CD14-positive monocyte (primary cell): Measurements from ENCODE around the gene KDELR1. TPM values are rescaled to one million over a fixed set of nuclear protein-coding genes. Genes with fewer than 3 reads are reported as not detected.

Experiments
- DNase-seq, 3 donors: peaks; one replicate each; pipeline ENCODE4 v3.0.0-alpha.2; 2011 to 2022
- H2AFZ ChIP-seq: 2 replicates; pipeline ENCODE4 v1.6.0; 2012; ENCODE audit warnings: mild to moderate bottlenecking, low read depth, low read length, inconsistent platforms; ENCODE audit not compliant: insufficient read depth, poor library complexity, severe bottlenecking
- H3K27ac ChIP-seq, 2 donors: 1 replicate in 1 of 2; 2 replicates in 1 of 2; pipeline ENCODE4 v1.5.1; 2012 to 2013; ENCODE audit warnings: low read length in 2 of 2, control low read depth in 1 of 2, inconsistent platforms in 1 of 2, low read depth in 1 of 2, mild to moderate bottlenecking in 1 of 2
- H3K27me3 ChIP-seq, 2 donors: one replicate each; pipeline versions ENCODE4 v1.6.0 to v1.6.1; 2011 to 2013; ENCODE audit warnings: low read length in 2 of 2; ENCODE audit not compliant: control insufficient read depth in 2 of 2, insufficient read depth in 2 of 2
- H3K36me3 ChIP-seq, 2 donors: replicated peaks in 1 of 2; 1 replicate in 1 of 2; 2 replicates in 1 of 2; pipeline versions ENCODE4 v1.5.1 to v1.6.1; 2012 to 2013; ENCODE audit warnings: low read length in 2 of 2, control low read depth in 1 of 2, inconsistent platforms in 1 of 2, mild to moderate bottlenecking in 1 of 2; ENCODE audit not compliant: insufficient read depth in 2 of 2, control insufficient read depth in 1 of 2
- H3K4me1 ChIP-seq, 2 donors: 1 replicate in 1 of 2; 2 replicates in 1 of 2; pipeline versions ENCODE4 v1.5.1 to v1.6.1; 2012 to 2013; ENCODE audit warnings: low read length in 2 of 2, control low read depth in 1 of 2, inconsistent platforms in 1 of 2, mild to moderate bottlenecking in 1 of 2, moderate library complexity in 1 of 2; ENCODE audit not compliant: insufficient read depth in 2 of 2, control insufficient read depth in 1 of 2
- H3K4me2 ChIP-seq: replicated peaks from 2 replicates; pipeline ENCODE3; 2012; ENCODE audit warnings: low read length, moderate library complexity, mild to moderate bottlenecking; ENCODE audit not compliant: poor library complexity, severe bottlenecking; ENCODE audit errors: extremely low read depth
- H3K4me3 ChIP-seq, 3 experiments: fragments of 200-600 bp in 1 of 3; sonication (generic) in 1 of 3; replicated peaks in 1 of 3; 1 replicate in 2 of 3; 2 replicates in 1 of 3; pipeline ENCODE4 v1.5.1; 2011 to 2013; ENCODE audit warnings: low read length in 3 of 3, mild to moderate bottlenecking in 3 of 3, control low read depth in 2 of 3, low read depth in 2 of 3, inconsistent platforms in 1 of 3, moderate library complexity in 1 of 3
- H3K79me2 ChIP-seq: 2 replicates; pipeline ENCODE4 v1.6.0; 2012; ENCODE audit warnings: mild to moderate bottlenecking, control low read depth, inconsistent platforms, low read length, moderate library complexity; ENCODE audit not compliant: insufficient read depth
- H3K9ac ChIP-seq: 2 replicates; pipeline ENCODE4 v1.6.0; 2017; ENCODE audit warnings: low read length, mild to moderate bottlenecking; ENCODE audit not compliant: insufficient read depth, poor library complexity, severe bottlenecking
- H3K9me3 ChIP-seq, 2 donors: replicated peaks in 1 of 2; 1 replicate in 1 of 2; 2 replicates in 1 of 2; pipeline versions ENCODE4 v1.5.1 to v1.6.1; 2012 to 2013; ENCODE audit warnings: low read length in 2 of 2, control low read depth in 1 of 2; ENCODE audit not compliant: control insufficient read depth in 1 of 2, insufficient read depth in 1 of 2
- H4K20me1 ChIP-seq: 2 replicates; pipeline ENCODE4 v1.6.0; 2012; ENCODE audit warnings: mild to moderate bottlenecking, low read length, control low read depth, moderate library complexity; ENCODE audit not compliant: insufficient read depth
- H3K27ac Mint-ChIP-seq, 7 donors: one replicate each; pipeline ENCODE4 v1.8.0; 2020; ENCODE audit warnings: mild to moderate bottlenecking in 7 of 7, mixed read lengths in 7 of 7, moderate library complexity in 6 of 7, inconsistent platforms in 2 of 7
- H3K27me3 Mint-ChIP-seq, 3 donors: one replicate each; pipeline ENCODE4 v1.8.0; 2021 to 2022; ENCODE audit warnings: low read depth in 3 of 3, mild to moderate bottlenecking in 3 of 3, mixed read lengths in 3 of 3, moderate library complexity in 3 of 3, inconsistent platforms in 1 of 3
- H3K36me3 Mint-ChIP-seq, 2 donors: one replicate each; pipeline ENCODE4 v1.8.0; 2020; ENCODE audit warnings: mixed read lengths in 2 of 2, inconsistent platforms in 1 of 2, mild to moderate bottlenecking in 1 of 2
- H3K4me1 Mint-ChIP-seq: one replicate; pipeline ENCODE4 v1.8.0; 2020; ENCODE audit warnings: mild to moderate bottlenecking, mixed read lengths
- H3K4me3 Mint-ChIP-seq, 2 donors: one replicate each; pipeline ENCODE4 v1.8.0; 2020; ENCODE audit warnings: mild to moderate bottlenecking in 2 of 2, mixed read lengths in 2 of 2, moderate library complexity in 1 of 2
- H3K9me3 Mint-ChIP-seq, 7 donors: one replicate each; pipeline ENCODE4 v1.8.0; 2020 to 2022; ENCODE audit warnings: mixed read lengths in 7 of 7, mild to moderate bottlenecking in 6 of 7, moderate library complexity in 6 of 7, inconsistent platforms in 2 of 7
- WGBS: methylation state at CpG from one replicate; pipeline ENCODE4 v1.1.5; 2013; ENCODE audit warnings: missing lambda C conversion rate; ENCODE audit not compliant: insufficient coverage; 5-methylcytosine and 5-hydroxymethylcytosine counted together
- intact Hi-C, 2 donors: fragments of 100-400 bp; cut with micrococcal nuclease; formaldehyde crosslinking; loops; one replicate each; pipeline versions ENCODE4 v1.15.0 to v1.15.1; 2023
- polyA plus RNA-seq, 3 donors: library from polyadenylated mRNA; depleted of rRNA in 1 of 3; unstranded in 2 of 3; stranded (reverse) in 1 of 3; fragments of 300-500 nt in 2 of 3; fragments of >200 nt in 1 of 3; fragmentation: Illumina TruSeq in 2 of 3; gene quantifications; 1 replicate in 2 of 3; 2 replicates in 1 of 3; pipeline ENCODE4 v1.2.3, GENCODE V29; 2012 to 2021
- TF ChIP-seq, protein P1 (sequence below): fragments of 200-600 bp; IDR thresholded peaks from one replicate; pipeline ENCODE4 v1.8.0; 2022; ENCODE audit warnings: antibody characterized with exemption, mild to moderate bottlenecking

KDELR1 gene
- polyA plus RNA-seq, 3 donors = 42.0 to 72.0 (median 51.3) TPM

DNA sequence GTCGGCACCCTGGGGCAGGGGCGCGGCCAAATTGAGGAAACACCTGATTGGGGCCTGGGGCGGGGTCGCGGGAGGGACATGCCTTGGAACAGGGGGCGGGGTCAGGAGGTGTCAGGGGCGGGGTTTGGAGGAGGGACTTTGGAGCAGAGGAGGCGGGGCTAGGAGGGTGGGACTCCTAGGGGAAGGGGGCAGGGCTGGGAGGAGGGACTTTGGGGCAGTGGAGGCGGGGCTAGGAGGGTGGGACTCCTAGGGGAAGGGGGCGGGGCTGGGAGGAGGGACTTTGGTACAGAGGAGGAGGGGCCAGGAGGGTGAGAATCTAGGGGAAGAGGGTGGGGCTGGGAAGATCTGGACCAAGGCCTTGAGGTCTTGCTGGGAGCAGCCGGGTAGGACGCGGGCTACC is 24.0 kb upstream of the KDELR1 start:
- H3K9me3 Mint-ChIP-seq = peaks cover 0 to 12% (median 1%) of the 10 kb centered on the region in 7 donors

DNA sequence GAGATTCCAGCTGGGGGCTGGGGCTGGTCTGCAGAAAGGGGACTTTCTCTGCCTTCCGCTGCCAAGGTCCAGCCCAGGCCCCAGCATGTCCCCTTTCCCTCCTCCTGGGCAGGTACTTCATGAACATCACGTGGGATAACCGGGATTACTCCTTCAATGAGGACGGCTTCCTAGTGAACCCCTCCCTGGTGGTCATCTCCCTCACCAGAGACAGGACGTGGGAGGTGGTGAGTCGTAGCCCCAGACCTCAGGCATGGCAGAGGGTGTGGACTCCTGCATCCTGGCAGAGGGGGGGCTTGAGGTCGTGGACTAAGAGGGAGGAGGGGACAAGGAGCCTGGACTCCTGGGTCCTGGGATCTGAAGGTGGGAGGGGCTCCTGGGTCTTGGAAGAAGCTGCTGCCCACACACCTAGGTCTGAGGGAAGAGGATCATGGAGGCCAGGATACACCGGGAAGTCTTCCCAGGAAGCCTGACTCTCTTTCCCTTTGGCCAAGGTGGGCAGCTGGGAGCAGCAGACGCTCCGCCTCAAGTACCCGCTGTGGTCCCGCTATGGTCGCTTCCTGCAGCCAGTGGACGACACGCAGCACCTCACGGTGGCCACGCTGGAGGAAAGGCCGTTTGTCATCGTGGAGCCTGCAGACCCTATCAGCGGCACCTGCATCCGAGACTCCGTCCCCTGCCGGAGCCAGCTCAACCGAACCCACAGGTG is 22.7 kb upstream of the KDELR1 start:
- no peak for DNase-seq
- Histone ChIP-seq H3K9ac (no peak overlapping the region), H3K36me3 (no peaks in the 10 kb centered on the region), H3K9me3 (no peaks in the 10 kb centered on the region), H3K27me3 (peaks cover 0 to 21% of the 10 kb centered on the region in 2 donors), H3K4me1 (peaks cover 20 to 25% of the 10 kb centered on the region in 2 donors), H3K27ac (no peak overlapping the region), H4K20me1 (no peaks in the 10 kb centered on the region), H2AFZ (peak overlapping the region; percentile 76), H3K4me2 (no peak overlapping the region), H3K4me3 (no peak overlapping the region), H3K79me2 (no peaks in the 10 kb centered on the region)
- Mint-ChIP-seq H3K4me1 (peaks cover 26% of the 10 kb centered on the region), H3K36me3 (peaks cover 0 to 4% of the 10 kb centered on the region in 2 donors), H3K4me3 (peak overlapping the region; percentile 59 to 72), H3K27me3 (peaks cover 28 to 44% (median 30%) of the 10 kb centered on the region in 3 donors), H3K9me3 (peaks cover 0 to 12% (median 0%) of the 10 kb centered on the region in 7 donors), H3K27ac (no peak overlapping the region)
- WGBS = 53% methylated on average over 20 of the region's 24 CpGs
- TF ChIP-seq, protein P1, sequence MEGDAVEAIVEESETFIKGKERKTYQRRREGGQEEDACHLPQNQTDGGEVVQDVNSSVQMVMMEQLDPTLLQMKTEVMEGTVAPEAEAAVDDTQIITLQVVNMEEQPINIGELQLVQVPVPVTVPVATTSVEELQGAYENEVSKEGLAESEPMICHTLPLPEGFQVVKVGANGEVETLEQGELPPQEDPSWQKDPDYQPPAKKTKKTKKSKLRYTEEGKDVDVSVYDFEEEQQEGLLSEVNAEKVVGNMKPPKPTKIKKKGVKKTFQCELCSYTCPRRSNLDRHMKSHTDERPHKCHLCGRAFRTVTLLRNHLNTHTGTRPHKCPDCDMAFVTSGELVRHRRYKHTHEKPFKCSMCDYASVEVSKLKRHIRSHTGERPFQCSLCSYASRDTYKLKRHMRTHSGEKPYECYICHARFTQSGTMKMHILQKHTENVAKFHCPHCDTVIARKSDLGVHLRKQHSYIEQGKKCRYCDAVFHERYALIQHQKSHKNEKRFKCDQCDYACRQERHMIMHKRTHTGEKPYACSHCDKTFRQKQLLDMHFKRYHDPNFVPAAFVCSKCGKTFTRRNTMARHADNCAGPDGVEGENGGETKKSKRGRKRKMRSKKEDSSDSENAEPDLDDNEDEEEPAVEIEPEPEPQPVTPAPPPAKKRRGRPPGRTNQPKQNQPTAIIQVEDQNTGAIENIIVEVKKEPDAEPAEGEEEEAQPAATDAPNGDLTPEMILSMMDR = no peak
- intact Hi-C loops = no loop called here

More for the DNA sequence above, 24.0 kb upstream of the KDELR1 start:
- Histone ChIP-seq H4K20me1 (no peaks in the 10 kb centered on the region), H3K36me3 (no peaks in the 10 kb centered on the region), H2AFZ (peak overlapping the region; percentile 87), H3K9me3 (no peaks in the 10 kb centered on the region), H3K9ac (no peak overlapping the region), H3K79me2 (no peaks in the 10 kb centered on the region), H3K4me3 (peak overlapping the region; percentile 24 to 78 (median 41)), H3K4me2 (peak overlapping the region; percentile 74), H3K27ac (no peak overlapping the region), H3K4me1 (peaks cover 23 to 30% of the 10 kb centered on the region in 2 donors), H3K27me3 (peaks cover 0 to 21% of the 10 kb centered on the region in 2 donors)
- DNase-seq = peak; percentile 77 to 88 (median 88)
- Mint-ChIP-seq H3K27ac (peak overlapping the region in 2 of 7 donors; percentile 22 to 89), H3K4me3 (peak overlapping the region; percentile 72 to 87), H3K36me3 (peaks cover 0 to 4% of the 10 kb centered on the region in 2 donors), H3K4me1 (peaks cover 29% of the 10 kb centered on the region), H3K27me3 (peaks cover 28 to 43% (median 32%) of the 10 kb centered on the region in 3 donors)
- TF ChIP-seq, protein P1 = no peak
- 4% methylated on average over 11 of the region's 14 CpGs for WGBS
- intact Hi-C loops = no loop called here
